ENCODE data around the gene OVOL1.

- no peak for TF ChIP-seq CTCF (IDR thresholded peaks at IDR 0.05)
- peak; percentile 53 to 74 for TF ChIP-seq POLR2A (IDR thresholded peaks at IDR 0.05)
These were observed 40.3 kb downstream of the OVOL1 start for GRCh38 chr11:65826984-65827735.

Data from Peyer's patch (tissue), 4 donors.